SH-SY5Y (cell line): ENCODE results near the gene KIAA0753.

Source experiments
- GATA2 ChIP-seq: IDR thresholded peaks from 2 replicates; pipeline ENCODE4 v1.6.1; 2011; ENCODE audit warnings: mild to moderate bottlenecking, low read depth, low read length
- GATA3 ChIP-seq: IDR thresholded peaks from 2 replicates; pipeline ENCODE4 v1.6.1; 2011; ENCODE audit warnings: low read depth, mild to moderate bottlenecking, low read length, moderate library complexity

GRCh38 chr17:6671431-6671830 lies 30.9 kb upstream of the KIAA0753 start:
- TF ChIP-seq GATA3 (no peak), GATA2 (no peak)
